HCT116 (cell line): ENCODE data around the gene LRRC56. TPM values are rescaled to one million over a fixed set of nuclear protein-coding genes. Genes with fewer than 3 reads are reported as not detected.

ENCODE experiments used
- ATAC-seq: fragments of 200-7000 bp; cut with Tn5 transposase; 2 replicates; pipeline ENCODE4 v1.9.1; 2020; ENCODE audit warnings: mild to moderate bottlenecking, moderate library complexity
- BruUV-seq: library from RNA; stranded (reverse); fragments of 400-500 nt; replicated peaks from 2 replicates; lab custom pipeline; 2021; lab: Mats Ljungman, UMichigan
- CTCF ChIA-PET: fragments of 300-600 bp; sonication (Branson Sonifier 250); formaldehyde crosslinking; loops from one replicate; lab custom pipeline; 2021; ENCODE audit warnings: antibody characterized with exemption; lab: Charles Lee
- POLR2A ChIA-PET: fragments of 300-600, 350-600 bp; sonication (Branson Sonifier 250); formaldehyde crosslinking; loops from one replicate; lab custom pipeline; 2021; ENCODE audit warnings: antibody characterized with exemption; lab: Charles Lee
- RAD21 ChIA-PET, 2 experiments: fragments of 300-600 bp; sonication (Branson Sonifier 250); formaldehyde crosslinking; loops; one replicate each; lab custom pipeline; 2023; ENCODE audit warnings: low total read pairs in 2 of 2; ENCODE audit not compliant: uncharacterized antibody in 2 of 2, unreplicated experiment in 2 of 2, low non-redundant PET in 1 of 2; lab: Charles Lee
- DNase-seq: peaks from one replicate; pipeline ENCODE4 v3.0.0-alpha.2; 2010; ENCODE audit warnings: low read depth, low spot score
- H2AFZ ChIP-seq: fragments of 200-600 bp; shearing (Covaris generic), sonication (generic); 2 replicates; pipeline ENCODE4 v1.6.1; 2017; ENCODE audit warnings: low read depth, mixed run types, mixed read lengths, antibody characterized with exemption, low read length; ENCODE audit not compliant: poor library complexity, severe bottlenecking
- H3K27ac ChIP-seq: 2 replicates; pipeline ENCODE4 v1.5.1; 2012; ENCODE audit warnings: low read depth, low read length
- H3K27me3 ChIP-seq: fragments of 200-600 bp; sonication (generic); 2 replicates; pipeline ENCODE4 v1.6.1; 2016; ENCODE audit warnings: mixed run types, low read length, mixed read lengths; ENCODE audit not compliant: insufficient read depth
- H3K36me3 ChIP-seq, 2 experiments: fragments of 200-500 bp in 1 of 2; fragments of 200-600 bp in 1 of 2; sonication (Bioruptor generic) in 1 of 2; sonication (generic) in 1 of 2; 2 replicates each; pipeline versions ENCODE4 v1.5.1 to v1.6.1; 2014 to 2016; ENCODE audit warnings: low read length in 2 of 2, inconsistent platforms in 1 of 2, mixed read lengths in 1 of 2, mixed run types in 1 of 2; ENCODE audit not compliant: insufficient read depth in 2 of 2, control insufficient read depth in 1 of 2
- H3K4me1 ChIP-seq, 2 experiments: fragments of 200-600 bp in 1 of 2; sonication (generic) in 1 of 2; 2 replicates each; pipeline versions ENCODE4 v1.5.1 to v1.6.1; 2012 to 2017; ENCODE audit warnings: low read length in 2 of 2, inconsistent platforms in 1 of 2, mild to moderate bottlenecking in 1 of 2, mixed read lengths in 1 of 2, mixed run types in 1 of 2, moderate library complexity in 1 of 2; ENCODE audit not compliant: insufficient read depth in 2 of 2, control insufficient read depth in 1 of 2
- H3K4me2 ChIP-seq: fragments of 200-600 bp; sonication (generic); 2 replicates; pipeline ENCODE4 v1.6.1; 2017; ENCODE audit warnings: mixed run types, low read length, mixed read lengths
- H3K4me3 ChIP-seq, 2 experiments: fragments of 200-600 bp in 1 of 2; sonication (generic) in 1 of 2; replicated peaks in 1 of 2; 2 replicates each; pipeline ENCODE4 v1.5.1; 2011 to 2016; ENCODE audit warnings: low read length in 2 of 2, control low read depth in 1 of 2, low read depth in 1 of 2, mild to moderate bottlenecking in 1 of 2, mixed read lengths in 1 of 2, mixed run types in 1 of 2
- H3K79me2 ChIP-seq: fragments of 200-600 bp; sonication (generic); 2 replicates; pipeline ENCODE4 v1.6.1; 2017; ENCODE audit warnings: mild to moderate bottlenecking, mixed run types, low read length, moderate library complexity, mixed read lengths; ENCODE audit not compliant: insufficient read depth
- H3K9ac ChIP-seq: fragments of 200-600 bp; sonication (generic); 2 replicates; pipeline ENCODE4 v1.6.1; 2016; ENCODE audit warnings: low read length, mixed read lengths
- H3K9me2 ChIP-seq: fragments of 200-600 bp; sonication (generic), shearing (Covaris generic); 2 replicates; pipeline ENCODE4 v1.6.1; 2017; ENCODE audit warnings: mixed run types, mild to moderate bottlenecking, moderate library complexity; ENCODE audit not compliant: insufficient read depth
- H3K9me3 ChIP-seq, 2 experiments: fragments of 200-500 bp in 1 of 2; fragments of 200-600 bp in 1 of 2; sonication (Bioruptor generic) in 1 of 2; sonication (generic) in 1 of 2; 2 replicates each; pipeline ENCODE4 v1.6.1; 2014 to 2017; ENCODE audit warnings: low read length in 2 of 2, mixed read lengths in 2 of 2, inconsistent platforms in 1 of 2, low read depth in 1 of 2, mild to moderate bottlenecking in 1 of 2, mixed run types in 1 of 2, moderate library complexity in 1 of 2; ENCODE audit not compliant: control insufficient read depth in 1 of 2, insufficient read depth in 1 of 2
- H4K20me1 ChIP-seq: fragments of 200-600 bp; sonication (generic), shearing (Covaris generic); 2 replicates; pipeline ENCODE4 v1.6.1; 2017; ENCODE audit warnings: mixed run types, mild to moderate bottlenecking, moderate library complexity; ENCODE audit not compliant: insufficient read depth
- ATF3 ChIP-seq: IDR thresholded peaks from 2 replicates; pipeline ENCODE4 v1.6.1; 2012
- CBX3 ChIP-seq: IDR thresholded peaks from 2 replicates; pipeline ENCODE4 v1.6.1; 2012; ENCODE audit warnings: low read depth
- CEBPB ChIP-seq: IDR thresholded peaks from 2 replicates; pipeline ENCODE4 v1.6.1; 2012; ENCODE audit warnings: low read depth
- EGR1 ChIP-seq: IDR thresholded peaks from 2 replicates; pipeline ENCODE4 v1.6.1; 2012; ENCODE audit warnings: low read depth
- ELF1 ChIP-seq: IDR thresholded peaks from 2 replicates; pipeline ENCODE4 v1.6.1; 2012; ENCODE audit warnings: low read depth, borderline replicate concordance
- JUND ChIP-seq: IDR thresholded peaks from 2 replicates; pipeline ENCODE4 v1.6.1; 2012
- POLR2AphosphoS5 ChIP-seq: IDR thresholded peaks from 2 replicates; pipeline ENCODE4 v1.6.1; 2011; ENCODE audit warnings: mild to moderate bottlenecking, low read depth, low read length, moderate library complexity
- RAD21 ChIP-seq: IDR thresholded peaks from 2 replicates; pipeline ENCODE4 v1.6.1; 2012; ENCODE audit warnings: low read depth, mild to moderate bottlenecking
- SIN3A ChIP-seq: IDR thresholded peaks from 2 replicates; pipeline ENCODE4 v1.6.1; 2012; ENCODE audit warnings: low read depth
- TCF7L2 ChIP-seq: IDR thresholded peaks from 2 replicates; pipeline ENCODE4 v1.7.0; 2011; ENCODE audit warnings: borderline replicate concordance, inconsistent platforms; ENCODE audit not compliant: insufficient read depth, insufficient read length; ENCODE audit errors: extremely low read depth
- YY1 ChIP-seq: IDR thresholded peaks from 2 replicates; pipeline ENCODE4 v1.6.1; 2011; ENCODE audit warnings: low read length, low read depth, moderate library complexity, mild to moderate bottlenecking; ENCODE audit not compliant: insufficient replicate concordance; ENCODE audit errors: extremely low read depth
- ZBTB33 ChIP-seq: IDR thresholded peaks from 2 replicates; pipeline ENCODE4 v1.6.1; 2011; ENCODE audit warnings: mild to moderate bottlenecking, low read length, moderate library complexity; ENCODE audit not compliant: insufficient replicate concordance; ENCODE audit errors: extremely low read depth
- intact Hi-C: fragments of 100-400 bp; cut with micrococcal nuclease; formaldehyde crosslinking; loops from 2 replicates; pipeline ENCODE4 v1.10.0; 2022
- total RNA-seq: library from RNA; stranded (reverse); gene quantifications from one replicate; pipeline ENCODE4 v1.2.1, GENCODE V29; 2021; ENCODE audit not compliant: unreplicated experiment

Gene LRRC56
- total RNA-seq, 1 experiment from 2014 or later: 9.1 TPM

GRCh38 chr11:577611-577894 lies 40.2 kb downstream of the LRRC56 start:
- ChIA-PET POLR2A (no interaction called here), CTCF (no interaction called here), RAD21 (no interaction called here)
- no peak overlapping the region for H2AFZ ChIP-seq
- BruUV-seq: TSS peak; percentile 60
- H3K9me3 ChIP-seq: no peaks in the 10 kb centered on the region
- H3K4me1 ChIP-seq: peaks cover 12 to 32% of the 10 kb centered on the region in 2 experiments
- no peak for ATAC-seq
- peak overlapping the region; percentile 97 to 99 for H3K4me3 ChIP-seq
- DNase-seq: no peak
- peaks cover 7 to 16% of the 10 kb centered on the region in 2 experiments; a peak in 3 of 4 replicates for H3K36me3 ChIP-seq
- peaks cover 60% of the 10 kb centered on the region for H3K79me2 ChIP-seq
- TF ChIP-seq CEBPB (no peak), RAD21 (no peak), POLR2AphosphoS5 (no peak), JUND (no peak)
- H3K9ac ChIP-seq: peak overlapping the region; percentile 98
- intact Hi-C loops: loop anchor here (2.0 kb wide), 1 partner anchor 35 kb away; no protein-coding TSS in a partner anchor
- no peaks in the 10 kb centered on the region; the same call in 1 of the 2 replicates for H4K20me1 ChIP-seq
- H3K27me3 ChIP-seq: no peaks in the 10 kb centered on the region
- H3K4me2 ChIP-seq: peak overlapping the region; percentile 94
- H3K27ac ChIP-seq: peak overlapping the region; percentile 35; the same call in 1 of the 2 replicates
- H3K9me2 ChIP-seq: no peaks in the 10 kb centered on the region

- intact Hi-C loops: no loop called here
- Histone ChIP-seq H4K20me1 (no peaks in the 10 kb centered on the region; the same call in 1 of the 2 replicates), H3K4me3 (peak overlapping the region; percentile 97 to 99), H3K79me2 (peaks cover 69% of the 10 kb centered on the region), H3K27me3 (no peaks in the 10 kb centered on the region), H3K4me2 (peak overlapping the region; percentile 94), H3K9me2 (no peaks in the 10 kb centered on the region), H3K9ac (peak overlapping the region; percentile 98; the same call in 1 of the 2 replicates), H3K4me1 (peaks cover 12 to 32% of the 10 kb centered on the region in 2 experiments), H2AFZ (no peak overlapping the region), H3K36me3 (peaks cover 9 to 19% of the 10 kb centered on the region in 2 experiments; a peak in 3 of 4 replicates), H3K9me3 (no peaks in the 10 kb centered on the region), H3K27ac (peak overlapping the region; percentile 35; the same call in 1 of the 2 replicates)
- no TSS peak for BruUV-seq
- DNase-seq: no peak
- ChIA-PET RAD21 (no interaction called here), CTCF (no interaction called here), POLR2A (no interaction called here)
- TF ChIP-seq ZBTB33: no peak
- no peak for TF ChIP-seq ATF3
- no peak for TF ChIP-seq ELF1
- TF ChIP-seq YY1: no peak
- no peak for TF ChIP-seq TCF7L2
- no peak for TF ChIP-seq EGR1
- TF ChIP-seq SIN3A: no peak
- no peak for TF ChIP-seq CBX3
- no peak for TF ChIP-seq JUND
- ATAC-seq: no peak
Measured at GRCh38 chr11:578276-579035, 41.1 kb downstream of the LRRC56 start.
